Measurements from ENCODE around the gene RGS7. TPM values are rescaled to one million over a fixed set of nuclear protein-coding genes. Genes with fewer than 3 reads are reported as not detected.
A peak's percentile ranks its signal among the peaks of the same experiment; 100 is the strongest.
"Not testable (repeated sequence)": the region's sequence is repeated elsewhere in the genome, so short reads cannot be mapped to it uniquely, and the experiment has no call there.

RGS7 gene
- total RNA-seq, 1 experiment from 2014 or later, result not detected

DNA sequence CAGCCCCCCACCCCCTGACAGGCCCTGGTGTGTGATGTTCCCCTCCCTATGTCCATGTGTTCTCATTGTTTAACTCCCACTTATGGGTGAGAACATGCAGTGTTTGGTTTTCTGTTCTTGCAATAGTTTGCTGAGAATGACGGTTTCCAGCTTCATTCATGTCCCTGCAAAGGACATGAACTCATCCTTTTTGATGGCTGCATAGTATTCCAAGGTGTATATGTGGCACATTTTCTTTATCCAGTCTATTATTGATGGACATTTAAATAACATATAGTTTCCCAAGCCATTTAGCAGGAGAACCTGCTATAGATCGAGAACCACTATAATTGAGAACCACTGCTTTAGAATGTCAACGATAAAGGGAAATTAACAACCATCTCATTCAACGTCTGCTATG, 134.2 kb downstream of the RGS7 start:
- in situ Hi-C loops (cut with HindIII; ENCODE audit: low sequenced_read_pairs); DNase-seq (ENCODE audit: low spot score): not testable (repeated sequence)

DNA sequence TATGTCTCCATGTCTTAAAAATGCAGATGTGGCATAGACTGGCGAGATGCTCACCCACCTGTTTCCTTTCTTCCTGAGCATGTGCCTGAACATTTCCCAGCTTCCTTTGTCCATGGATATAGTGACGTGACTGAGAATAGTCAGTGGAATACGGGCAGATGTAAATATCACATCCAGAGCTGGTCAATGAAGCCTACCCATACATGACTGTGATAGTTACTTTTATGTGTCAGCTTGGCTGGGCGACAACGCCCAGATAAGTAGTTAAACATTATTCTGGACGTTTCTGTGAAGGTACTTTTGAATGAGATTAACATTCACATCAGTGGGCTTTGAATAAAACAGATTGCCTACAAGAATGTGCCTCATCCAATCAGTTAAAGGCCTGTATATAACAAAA, 135.7 kb downstream of the RGS7 start:
- in situ Hi-C loops (cut with HindIII; ENCODE audit: low sequenced_read_pairs), result no loop called here
- DNase-seq (ENCODE audit: low spot score), result no peak

DNA sequence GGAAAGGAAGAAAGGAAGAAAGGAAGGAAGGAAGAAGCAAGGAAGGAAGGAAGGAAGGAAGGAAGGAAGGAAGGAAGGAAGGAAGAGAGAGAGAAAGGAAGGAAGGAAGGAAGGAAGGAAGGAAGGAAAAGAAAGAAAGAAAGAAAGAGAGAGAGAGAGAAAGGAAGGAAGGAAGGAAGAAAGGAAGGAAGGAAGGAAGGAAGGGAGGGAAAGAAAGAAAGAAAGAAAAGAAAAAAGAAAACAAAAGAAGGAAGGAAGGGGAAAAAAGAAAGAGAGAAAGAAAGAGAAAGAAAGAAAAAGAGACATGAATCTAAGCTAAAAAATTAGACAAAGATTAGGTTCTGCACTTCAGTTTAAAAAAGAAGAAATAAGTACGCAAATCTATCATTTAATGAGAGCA, 136.1 kb downstream of the RGS7 start:
- in situ Hi-C loops (cut with HindIII; ENCODE audit: low sequenced_read_pairs); DNase-seq (ENCODE audit: low spot score): not testable (repeated sequence)

DNA sequence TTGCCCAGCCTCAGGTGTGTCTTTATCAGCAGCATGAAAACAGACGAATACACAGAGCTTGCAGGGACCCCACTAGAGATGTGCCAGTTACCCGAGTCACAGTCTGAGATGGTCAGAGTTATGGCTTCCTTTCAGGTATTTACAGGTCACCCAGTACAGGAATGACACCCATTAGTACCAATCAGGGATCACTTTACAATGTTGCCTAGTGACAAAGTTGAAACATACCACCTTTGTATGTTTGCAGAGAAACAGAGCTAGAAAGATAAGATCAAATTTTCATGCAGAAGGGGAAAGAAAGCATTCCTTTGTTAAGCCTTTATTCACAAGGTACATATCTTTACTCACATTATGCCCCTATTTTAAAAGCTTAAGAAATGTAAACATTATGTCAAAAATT, 137.6 kb downstream of the RGS7 start:
- in situ Hi-C loops (cut with HindIII; ENCODE audit: low sequenced_read_pairs), result no loop called here
- no peak for DNase-seq (ENCODE audit: low spot score)

DNA sequence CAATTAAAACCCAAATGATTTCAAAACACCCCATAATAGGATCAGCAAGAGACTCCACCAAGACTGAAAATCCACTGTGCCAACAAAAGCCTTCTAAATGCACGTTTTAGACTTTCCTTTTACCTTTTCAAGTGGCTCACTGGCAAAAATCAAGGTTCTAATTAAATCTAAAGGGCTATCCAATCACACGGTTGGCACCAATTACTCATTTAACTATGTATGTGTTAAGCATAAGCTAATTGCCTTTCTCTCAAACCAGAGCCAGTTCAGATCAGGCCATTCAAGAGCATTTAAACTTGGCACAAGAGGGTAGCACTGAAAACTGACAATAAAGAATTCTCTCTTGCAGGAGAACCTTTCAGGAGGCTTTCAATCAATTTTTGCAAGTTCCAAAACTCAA, 139.5 kb downstream of the RGS7 start:
- no peak for DNase-seq (ENCODE audit: low spot score)
- in situ Hi-C loops (cut with HindIII; ENCODE audit: low sequenced_read_pairs), result no loop called here

DNA sequence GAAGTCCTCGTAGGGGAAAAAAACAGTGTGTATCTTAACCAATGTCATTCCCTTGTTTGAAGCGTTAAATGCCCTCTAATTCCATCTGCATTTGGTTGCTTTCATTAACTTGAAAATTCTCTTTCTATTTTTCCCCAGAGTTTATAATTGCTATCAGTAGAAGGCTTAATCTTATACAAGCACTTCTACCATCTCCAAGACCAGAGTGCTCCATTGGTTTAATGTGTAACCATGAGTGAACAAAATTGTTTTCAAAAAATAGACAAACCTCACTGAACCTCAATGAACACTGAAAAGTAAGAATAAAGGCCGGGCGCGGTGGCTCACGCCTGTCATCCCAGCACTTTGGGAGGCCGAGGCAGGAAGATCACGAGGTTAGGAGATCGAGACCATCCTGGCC, 141.3 kb downstream of the RGS7 start:
- no peak for DNase-seq (ENCODE audit: low spot score)
- in situ Hi-C loops (cut with HindIII; ENCODE audit: low sequenced_read_pairs), result no loop called here

DNA sequence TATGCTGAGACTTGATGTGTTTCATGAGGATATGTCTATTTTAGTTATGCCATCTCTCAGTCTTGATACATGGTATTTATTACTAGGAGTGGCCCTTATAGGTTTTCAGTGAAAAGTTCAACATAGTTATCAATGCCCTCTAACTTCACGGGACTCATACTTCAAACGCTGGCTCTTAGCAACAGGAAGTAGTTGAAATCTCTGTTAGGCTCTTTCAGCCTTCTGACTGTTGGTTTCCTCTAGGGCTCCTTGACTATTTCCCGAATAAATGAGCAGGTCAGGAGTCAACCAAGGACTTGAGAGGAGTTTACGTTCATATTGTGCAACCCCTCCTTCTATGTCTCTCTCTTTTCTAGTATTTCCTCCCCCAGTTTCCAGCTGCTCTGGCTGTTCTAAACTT, 141.8 kb downstream of the RGS7 start:
- no peak for DNase-seq (ENCODE audit: low spot score)
- in situ Hi-C loops (cut with HindIII; ENCODE audit: low sequenced_read_pairs), result no loop called here

DNA sequence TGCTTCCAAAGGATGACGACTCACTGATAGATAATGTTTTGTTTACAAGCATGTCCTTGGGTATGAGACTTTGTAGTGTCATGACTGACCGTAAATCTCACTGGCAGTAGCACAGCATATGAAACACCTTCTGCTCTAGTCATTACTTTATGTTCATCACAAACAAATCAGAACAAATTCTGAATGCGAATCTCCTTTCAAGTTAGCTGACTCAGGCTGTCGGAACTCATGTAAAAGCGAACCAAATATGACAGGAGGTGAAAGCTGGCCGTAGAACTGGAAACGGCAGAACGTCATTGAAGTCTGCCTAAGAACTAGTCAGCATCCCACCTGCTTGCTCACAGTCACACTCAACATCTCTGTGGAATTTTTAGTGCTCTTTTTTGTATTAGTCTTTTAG, 143.9 kb downstream of the RGS7 start:
- in situ Hi-C loops (cut with HindIII; ENCODE audit: low sequenced_read_pairs), result no loop called here
- peak; percentile 31 for DNase-seq (ENCODE audit: low spot score)

DNA sequence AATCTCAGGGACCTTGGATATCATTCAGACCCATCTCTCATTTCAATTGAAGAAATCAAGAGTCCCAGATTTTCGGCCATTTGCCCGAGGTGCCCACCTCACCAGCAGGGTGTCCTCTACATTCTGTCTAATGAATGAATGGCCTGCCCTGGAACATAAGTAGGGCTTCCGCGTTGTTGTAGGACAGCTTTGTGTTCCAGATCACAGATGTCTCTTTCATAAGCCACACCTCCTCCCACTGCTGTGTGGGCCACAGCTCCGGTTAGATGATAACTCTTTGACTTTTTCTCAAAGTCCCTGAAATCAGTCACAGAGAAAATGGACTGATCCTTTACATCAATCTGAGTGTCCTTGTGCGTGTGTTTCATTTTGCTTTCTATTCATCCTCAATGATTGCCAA, 144.4 kb downstream of the RGS7 start:
- DNase-seq (ENCODE audit: low spot score), result peak; percentile 49
- in situ Hi-C loops (cut with HindIII; ENCODE audit: low sequenced_read_pairs), result no loop called here

DNA sequence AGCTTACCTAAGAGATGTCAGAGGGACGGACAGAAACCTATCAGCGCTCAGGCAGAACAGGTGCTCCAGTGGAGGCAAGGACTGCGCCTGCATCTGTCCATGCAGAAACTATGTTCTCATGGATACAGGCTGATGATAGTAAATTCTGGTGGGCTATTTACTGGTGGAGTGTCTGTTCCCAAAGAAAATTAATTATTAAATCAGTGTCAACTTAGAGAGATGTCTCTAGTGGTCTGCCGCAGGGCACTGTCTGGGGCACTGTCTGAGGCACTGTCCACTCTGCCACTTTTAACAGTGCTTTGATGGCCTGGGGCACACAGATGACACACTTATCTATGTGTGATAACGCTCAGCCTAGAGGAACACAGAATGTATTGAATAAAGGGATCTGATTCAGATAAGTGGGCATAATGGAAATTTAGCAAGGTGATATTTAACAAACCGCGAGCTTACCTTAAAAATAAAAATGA, 148.1 kb downstream of the RGS7 start:
- in situ Hi-C loops (cut with HindIII; ENCODE audit: low sequenced_read_pairs), result no loop called here
- no peak for DNase-seq (ENCODE audit: low spot score)

DNA sequence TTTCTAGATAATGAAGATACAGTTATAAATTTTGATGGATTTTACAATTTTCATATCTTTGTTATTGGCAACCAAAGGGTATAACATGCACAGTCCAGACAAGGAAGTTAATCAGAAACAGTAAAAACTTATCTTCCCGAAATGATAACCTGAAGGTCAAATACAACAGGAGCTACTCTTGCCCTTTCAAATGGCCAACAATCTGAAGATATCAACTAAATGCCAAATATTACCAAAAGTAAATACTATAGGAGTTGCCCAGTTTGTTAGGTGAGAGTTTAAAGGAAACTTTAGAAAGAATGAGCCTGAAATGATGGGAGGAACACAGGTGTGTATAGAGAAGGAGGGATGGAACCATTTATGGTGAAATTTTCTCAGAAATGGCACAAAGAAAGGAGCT, 153.2 kb downstream of the RGS7 start:
- no peak for DNase-seq (ENCODE audit: low spot score)
- in situ Hi-C loops (cut with HindIII; ENCODE audit: low sequenced_read_pairs), result no loop called here

DNA sequence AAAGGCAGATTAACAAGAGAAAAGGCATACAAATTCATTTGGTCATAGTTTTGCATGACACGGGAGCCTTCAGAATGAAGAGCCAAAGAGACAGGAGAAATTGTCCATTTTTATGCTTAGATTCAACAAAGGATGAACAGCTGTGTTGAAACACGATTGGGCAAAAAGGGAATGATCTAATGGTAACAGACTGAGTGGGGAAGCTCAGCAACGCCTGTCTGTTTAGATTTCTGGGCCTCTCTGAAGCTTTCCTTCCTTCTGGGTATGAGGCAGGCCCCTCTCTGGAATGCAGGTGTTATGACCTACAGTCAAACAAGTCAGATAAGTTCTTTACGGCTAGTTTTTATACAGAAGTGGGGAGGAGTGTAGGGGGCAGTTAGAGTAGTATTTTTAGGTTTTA, 154.6 kb downstream of the RGS7 start:
- no peak for DNase-seq (ENCODE audit: low spot score)

DNA sequence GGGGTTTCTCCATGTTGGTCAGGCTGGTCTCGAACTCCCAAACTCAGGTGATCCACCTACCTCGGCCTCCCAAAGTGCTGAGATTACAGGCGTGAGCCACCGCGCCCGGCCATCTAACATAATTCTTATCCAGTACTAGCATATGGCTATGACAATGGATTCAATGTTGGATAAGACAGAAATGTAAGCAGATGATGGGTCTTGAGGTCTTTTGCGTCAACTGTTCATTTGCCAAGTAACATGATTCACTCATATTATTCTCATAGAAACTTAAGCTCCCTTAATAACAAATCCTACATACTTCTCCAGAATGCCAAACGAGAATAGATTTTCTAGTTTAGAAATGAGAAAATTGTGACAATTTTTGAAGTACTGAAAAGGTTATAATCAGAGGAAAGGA, 170.3 kb downstream of the RGS7 start:
- in situ Hi-C loops (cut with HindIII; ENCODE audit: low sequenced_read_pairs), result no loop called here
- DNase-seq (ENCODE audit: low spot score), result no peak

More for the DNA sequence above, 154.6 kb downstream of the RGS7 start:
- in situ Hi-C loops (cut with HindIII; ENCODE audit: low sequenced_read_pairs), result no loop called here

DNA sequence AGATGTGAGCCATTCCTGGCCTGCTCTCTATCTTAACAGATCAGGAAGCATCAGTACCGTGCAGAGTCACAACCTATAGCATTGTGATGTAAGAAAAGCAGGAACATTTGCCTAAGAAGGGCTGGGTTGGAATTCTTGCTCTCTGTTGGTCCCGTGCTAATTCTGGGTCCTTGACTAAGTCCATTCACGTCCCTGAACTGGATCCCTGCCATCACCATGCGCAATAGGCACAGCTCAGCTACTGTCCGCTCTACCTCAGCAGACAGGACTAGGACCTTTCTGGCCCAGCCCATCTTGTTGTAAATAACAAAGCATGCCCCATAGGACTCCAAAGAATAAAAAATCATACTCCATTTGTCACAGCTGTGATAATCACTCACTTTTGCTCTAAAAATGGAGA, 175.0 kb downstream of the RGS7 start:
- no peak for DNase-seq (ENCODE audit: low spot score)
- in situ Hi-C loops (cut with HindIII; ENCODE audit: low sequenced_read_pairs), result no loop called here

DNA sequence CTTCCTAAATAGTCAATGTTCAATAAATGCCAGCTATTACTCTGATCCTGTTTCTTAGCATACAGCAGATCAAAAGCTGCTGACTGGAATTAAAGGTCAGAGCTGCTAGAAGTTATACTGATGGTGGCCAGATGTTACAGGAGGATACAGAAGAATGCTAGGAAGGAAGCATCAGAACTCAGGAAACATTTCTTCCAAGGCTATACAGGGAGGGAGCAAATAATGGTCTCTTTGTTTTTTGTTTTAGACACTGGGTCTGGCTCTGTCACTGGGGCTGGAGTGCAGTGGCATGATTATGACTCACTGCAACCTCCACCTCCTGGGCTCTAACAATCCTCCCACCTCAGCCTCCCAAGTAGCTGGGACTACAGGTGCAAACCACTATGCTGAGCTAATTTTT, 175.5 kb downstream of the RGS7 start:
- DNase-seq (ENCODE audit: low spot score), result no peak
- in situ Hi-C loops (cut with HindIII; ENCODE audit: low sequenced_read_pairs), result no loop called here

DNA sequence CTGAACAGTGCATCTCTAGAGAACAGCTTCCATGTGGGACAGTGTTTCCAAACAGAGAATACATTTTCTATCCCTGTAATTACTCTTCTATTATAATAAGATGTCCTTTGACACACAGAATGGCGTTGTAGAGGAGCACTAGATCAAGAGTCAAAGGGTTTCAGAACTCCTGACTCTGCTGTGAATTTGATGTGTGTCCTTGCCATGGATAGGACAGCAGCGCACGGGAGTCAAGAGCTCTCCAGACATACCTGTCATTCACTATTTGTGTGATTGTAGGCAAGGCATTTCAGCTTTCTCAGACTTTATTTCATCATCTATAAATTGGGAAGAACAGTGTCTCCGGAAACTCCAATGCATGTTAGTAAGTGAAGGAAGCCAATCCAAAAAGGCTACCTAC, 176.4 kb downstream of the RGS7 start:
- no peak for DNase-seq (ENCODE audit: low spot score)
- in situ Hi-C loops (cut with HindIII; ENCODE audit: low sequenced_read_pairs), result no loop called here

DNA sequence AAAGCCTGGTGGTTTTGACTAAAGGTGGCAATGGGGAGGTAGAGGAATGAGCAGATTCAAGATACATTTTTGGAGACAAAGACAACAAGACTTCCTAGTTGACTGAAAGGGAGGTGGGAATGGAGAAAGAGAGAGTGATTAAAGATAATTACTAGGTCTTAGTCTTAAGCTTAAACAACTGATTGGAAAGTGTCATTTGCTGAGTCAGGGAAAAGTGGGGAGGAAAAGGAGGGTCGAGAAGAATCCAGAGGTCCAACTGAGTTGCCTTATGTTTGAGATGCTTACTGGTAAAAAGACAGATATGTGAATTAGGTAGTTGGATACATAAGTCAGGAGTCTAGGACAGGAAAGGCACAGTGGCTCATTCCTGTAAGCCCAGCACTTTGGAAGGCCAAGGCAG, 179.3 kb downstream of the RGS7 start:
- DNase-seq (ENCODE audit: low spot score), result no peak
- in situ Hi-C loops (cut with HindIII; ENCODE audit: low sequenced_read_pairs), result no loop called here

DNA sequence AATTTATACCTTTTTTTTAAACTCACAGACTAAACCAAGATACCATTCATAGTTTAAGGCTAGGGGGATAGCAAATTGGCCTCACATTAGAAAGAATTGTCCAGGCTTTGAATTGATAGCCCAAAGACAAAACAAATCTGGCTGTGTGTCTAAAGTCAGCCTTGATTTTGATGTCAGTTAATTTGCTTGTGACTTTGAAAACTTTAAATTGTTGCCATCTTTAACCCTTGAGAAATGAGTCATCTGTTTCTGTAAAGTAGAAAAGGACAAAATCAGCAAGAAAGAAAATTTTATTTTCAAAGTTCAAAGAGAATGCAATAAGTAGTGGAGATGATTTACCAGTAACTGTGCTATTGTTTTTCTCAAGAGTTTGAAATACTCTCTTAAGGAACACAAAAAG, 184.5 kb downstream of the RGS7 start:
- DNase-seq (ENCODE audit: low spot score), result no peak
- in situ Hi-C loops (cut with HindIII; ENCODE audit: low sequenced_read_pairs), result no loop called here

DNA sequence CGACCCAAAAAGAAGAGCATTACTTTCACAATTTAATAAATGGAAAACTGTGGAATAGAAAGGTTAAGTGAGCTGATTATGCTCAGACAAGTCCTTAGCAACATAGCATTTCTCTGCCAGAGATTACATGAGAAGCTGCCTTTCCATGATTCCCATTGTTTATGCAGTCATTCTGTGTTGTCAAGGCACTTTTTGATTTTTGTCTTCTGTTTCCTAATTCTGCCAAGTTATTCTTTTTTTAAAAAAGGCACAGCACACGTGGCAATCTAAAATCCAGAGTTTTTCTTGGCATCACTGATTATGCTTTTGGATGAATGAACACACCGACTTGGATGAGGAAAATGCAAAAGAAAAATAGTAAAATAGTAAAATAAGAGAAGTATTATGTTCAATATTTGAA, 185.0 kb downstream of the RGS7 start:
- peak; percentile 40 for DNase-seq (ENCODE audit: low spot score)
- in situ Hi-C loops (cut with HindIII; ENCODE audit: low sequenced_read_pairs), result no loop called here

DNA sequence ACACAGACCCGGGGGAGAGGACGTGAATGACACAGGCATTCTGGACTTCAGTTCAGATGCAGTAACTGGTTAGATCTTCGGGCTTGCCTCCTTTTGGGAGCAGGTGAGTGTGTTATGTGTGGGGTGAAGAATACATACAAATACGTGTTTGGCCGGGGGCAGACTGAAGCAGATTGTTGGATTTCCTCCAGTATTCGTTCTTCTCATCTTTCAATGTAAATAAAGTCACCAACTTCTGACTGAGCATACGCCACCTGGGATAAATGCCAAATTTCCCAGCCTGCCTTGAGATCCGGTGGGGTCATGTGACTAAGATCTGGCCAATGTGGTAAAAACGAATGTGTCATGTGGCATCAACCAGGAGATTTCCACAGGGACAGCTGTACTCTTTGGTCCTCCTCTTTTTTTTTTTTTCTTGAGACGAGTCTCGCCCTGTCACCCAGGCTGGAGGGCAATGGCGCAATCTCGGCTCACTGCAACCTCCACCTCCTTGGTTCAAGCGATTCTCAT, 189.8 kb downstream of the RGS7 start:
- in situ Hi-C loops (cut with HindIII; ENCODE audit: low sequenced_read_pairs), result no loop called here

DNA sequence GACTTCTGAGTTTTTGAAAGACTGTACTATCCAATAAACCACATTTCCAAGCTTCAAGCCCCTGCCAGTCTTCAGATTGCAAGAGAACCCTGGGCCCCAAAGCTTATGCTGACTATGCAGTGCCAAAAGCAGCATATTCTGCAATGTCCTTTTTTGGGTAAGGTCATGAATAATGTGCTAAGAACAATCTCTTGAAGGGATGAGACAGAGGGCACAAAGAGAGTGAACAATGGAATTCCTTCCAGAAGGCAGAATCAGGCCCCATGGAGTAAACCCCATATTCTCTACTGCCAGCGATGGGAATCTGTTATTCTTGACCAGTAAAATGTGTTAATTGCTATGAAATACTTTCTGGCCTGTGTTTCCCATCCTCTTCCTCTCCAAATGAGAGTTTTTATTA, 190.4 kb downstream of the RGS7 start:
- in situ Hi-C loops (cut with HindIII; ENCODE audit: low sequenced_read_pairs), result no loop called here

More for the DNA sequence above, 189.8 kb downstream of the RGS7 start:
- DNase-seq (ENCODE audit: low spot score), result no peak

DNA sequence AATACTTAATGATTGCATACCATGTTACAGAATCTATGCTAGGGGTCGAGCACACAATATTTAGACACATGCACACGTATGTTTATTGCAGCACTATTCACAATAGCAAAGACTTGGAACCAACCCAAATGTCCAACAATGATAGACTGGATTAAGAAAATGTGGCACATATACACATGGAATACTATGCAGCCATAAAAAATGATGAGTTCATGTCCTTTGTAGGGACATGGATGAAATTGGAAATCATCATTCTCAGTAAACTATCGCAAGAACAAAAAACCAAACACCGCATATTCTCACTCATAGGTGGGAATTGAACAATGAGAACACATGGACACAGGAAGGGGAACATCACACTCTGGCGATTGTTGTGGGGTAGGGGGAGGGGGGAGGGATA, 191.7 kb downstream of the RGS7 start:
- DNase-seq (ENCODE audit: low spot score); in situ Hi-C loops (cut with HindIII; ENCODE audit: low sequenced_read_pairs): not testable (repeated sequence)

More for the DNA sequence above, 190.4 kb downstream of the RGS7 start:
- DNase-seq (ENCODE audit: low spot score), result no peak

All from G401 (cell line).